ENCODE measurements around the gene SHISA9.

SHISA9 gene

GRCh38 chr16:13136901-13137300, 235.5 kb downstream of the SHISA9 start:
- Histone ChIP-seq H3K27me3 (ENCODE audit: control insufficient read depth in 5 of 5, insufficient read depth in 4 of 5, low read length in 5 of 5) (no peaks in the 10 kb centered on the region), H3K27ac (ENCODE audit: low read depth, low read length) (no peak overlapping the region), H3K4me3 (ENCODE audit: low read depth in 1 of 5, low read length in 5 of 5) (no peak overlapping the region), H3K9ac (ENCODE audit: low read length in 5 of 5) (no peak overlapping the region), H3K36me3 (ENCODE audit: control insufficient read depth in 5 of 5, insufficient read depth in 5 of 5, low read length in 5 of 5) (no peaks in the 10 kb centered on the region), H3K9me3 (ENCODE audit: control insufficient read depth in 5 of 5, low read length in 5 of 5) (peaks cover 3 to 9% (median 7%) of the 10 kb centered on the region in 5 donors), H3K4me1 (ENCODE audit: control insufficient read depth in 5 of 5, insufficient read depth in 5 of 5, low read length in 5 of 5) (no peaks in the 10 kb centered on the region)

DNA sequence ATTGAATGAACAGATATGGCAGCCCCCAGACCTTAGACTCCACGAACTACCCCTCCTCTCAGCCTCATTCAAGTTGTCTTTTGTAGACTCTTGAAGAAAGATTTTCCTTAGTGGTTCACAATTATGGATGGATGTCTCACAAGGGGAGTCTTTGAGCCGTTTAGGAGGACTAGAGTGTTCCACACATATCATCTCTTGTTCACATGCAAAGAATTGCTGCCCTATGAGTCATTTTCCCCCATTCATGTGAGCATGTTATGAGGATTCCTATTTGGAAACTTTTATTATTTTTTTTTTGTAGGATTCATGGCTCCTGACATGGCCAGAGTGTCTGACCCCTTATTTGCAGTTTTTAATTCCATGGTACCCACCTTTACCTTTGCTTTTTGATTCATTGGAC, 237.1 kb downstream of the SHISA9 start:
- Histone ChIP-seq H3K27me3 (ENCODE audit: control insufficient read depth in 5 of 5, insufficient read depth in 4 of 5, low read length in 5 of 5) (no peaks in the 10 kb centered on the region), H3K9ac (ENCODE audit: low read length in 5 of 5) (no peak overlapping the region), H3K9me3 (ENCODE audit: control insufficient read depth in 5 of 5, low read length in 5 of 5) (peaks cover 3 to 12% (median 7%) of the 10 kb centered on the region in 5 donors), H3K27ac (ENCODE audit: low read depth, low read length) (no peak overlapping the region), H3K4me3 (ENCODE audit: low read depth in 1 of 5, low read length in 5 of 5) (no peak overlapping the region), H3K36me3 (ENCODE audit: control insufficient read depth in 5 of 5, insufficient read depth in 5 of 5, low read length in 5 of 5) (no peaks in the 10 kb centered on the region), H3K4me1 (ENCODE audit: control insufficient read depth in 5 of 5, insufficient read depth in 5 of 5, low read length in 5 of 5) (no peaks in the 10 kb centered on the region)

GRCh38 chr16:13139661-13140241, 238.4 kb downstream of the SHISA9 start:
- no peaks in the 10 kb centered on the region for H3K27me3 ChIP-seq (ENCODE audit: control insufficient read depth in 5 of 5, insufficient read depth in 4 of 5, low read length in 5 of 5)
- no peak overlapping the region for H3K9ac ChIP-seq (ENCODE audit: low read length in 5 of 5)
- no peak overlapping the region for H3K4me3 ChIP-seq (ENCODE audit: low read depth in 1 of 5, low read length in 5 of 5)
- peaks cover 2 to 9% (median 3%) of the 10 kb centered on the region in 5 donors for H3K9me3 ChIP-seq (ENCODE audit: control insufficient read depth in 5 of 5, low read length in 5 of 5)
- H3K27ac ChIP-seq (ENCODE audit: low read depth, low read length) = no peak overlapping the region
- H3K36me3 ChIP-seq (ENCODE audit: control insufficient read depth in 5 of 5, insufficient read depth in 5 of 5, low read length in 5 of 5) = no peaks in the 10 kb centered on the region
- no peaks in the 10 kb centered on the region for H3K4me1 ChIP-seq (ENCODE audit: control insufficient read depth in 5 of 5, insufficient read depth in 5 of 5, low read length in 5 of 5)

DNA sequence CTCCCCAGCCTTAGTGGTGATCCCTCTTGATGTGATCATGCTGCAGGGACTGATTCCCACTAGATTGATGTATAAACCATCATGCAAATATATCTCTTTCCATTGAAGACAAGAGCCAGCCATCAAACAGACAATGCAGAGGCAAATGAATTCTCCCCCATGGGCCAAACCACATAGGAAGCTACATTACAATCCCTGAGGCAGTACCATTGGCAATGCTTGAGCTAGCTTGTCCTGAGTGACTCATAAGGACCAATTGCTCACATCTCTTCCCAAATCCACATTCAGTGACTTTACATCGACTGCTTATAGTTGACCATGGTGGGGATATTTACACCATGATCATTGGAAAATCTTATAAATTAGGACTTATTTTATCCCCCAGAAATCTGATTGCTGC, 242.2 kb downstream of the SHISA9 start:
- Histone ChIP-seq H3K4me1 (ENCODE audit: control insufficient read depth in 5 of 5, insufficient read depth in 5 of 5, low read length in 5 of 5) (no peaks in the 10 kb centered on the region), H3K27ac (ENCODE audit: low read depth, low read length) (no peak overlapping the region), H3K27me3 (ENCODE audit: control insufficient read depth in 5 of 5, insufficient read depth in 4 of 5, low read length in 5 of 5) (peaks cover 0 to 2% (median 0%) of the 10 kb centered on the region in 5 donors), H3K4me3 (ENCODE audit: low read depth in 1 of 5, low read length in 5 of 5) (no peak overlapping the region), H3K9ac (ENCODE audit: low read length in 5 of 5) (no peak overlapping the region), H3K9me3 (ENCODE audit: control insufficient read depth in 5 of 5, low read length in 5 of 5) (peaks cover 0 to 4% (median 0%) of the 10 kb centered on the region in 5 donors), H3K36me3 (ENCODE audit: control insufficient read depth in 5 of 5, insufficient read depth in 5 of 5, low read length in 5 of 5) (no peaks in the 10 kb centered on the region)

DNA sequence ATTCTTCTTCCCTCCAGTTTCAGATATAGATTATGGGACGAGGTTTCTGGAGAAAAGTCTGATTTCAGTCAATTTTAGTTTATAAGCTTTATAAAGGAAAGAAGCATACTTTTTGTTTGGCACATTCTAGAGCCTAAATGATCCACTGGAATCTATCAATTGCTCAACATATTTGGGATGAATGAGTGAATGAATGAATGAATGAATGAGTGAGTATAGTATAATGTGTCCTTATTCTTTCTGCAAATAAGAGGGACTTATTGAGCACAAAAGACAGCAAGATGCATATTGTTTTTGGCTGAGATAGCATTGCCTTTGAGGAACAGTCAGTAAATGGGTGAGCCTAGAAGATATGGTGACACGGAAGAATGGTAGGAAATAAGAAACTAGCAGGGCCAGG, 245.4 kb downstream of the SHISA9 start:
- Histone ChIP-seq H3K36me3 (ENCODE audit: control insufficient read depth in 5 of 5, insufficient read depth in 5 of 5, low read length in 5 of 5) (no peaks in the 10 kb centered on the region), H3K9ac (ENCODE audit: low read length in 5 of 5) (no peak overlapping the region), H3K9me3 (ENCODE audit: control insufficient read depth in 5 of 5, low read length in 5 of 5) (peaks cover 0 to 6% (median 0%) of the 10 kb centered on the region in 5 donors), H3K27ac (ENCODE audit: low read depth, low read length) (no peak overlapping the region), H3K27me3 (ENCODE audit: control insufficient read depth in 5 of 5, insufficient read depth in 4 of 5, low read length in 5 of 5) (peaks cover 0 to 2% (median 0%) of the 10 kb centered on the region in 5 donors), H3K4me3 (ENCODE audit: low read depth in 1 of 5, low read length in 5 of 5) (no peak overlapping the region), H3K4me1 (ENCODE audit: control insufficient read depth in 5 of 5, insufficient read depth in 5 of 5, low read length in 5 of 5) (no peaks in the 10 kb centered on the region)

- H3K36me3 ChIP-seq (ENCODE audit: control insufficient read depth in 5 of 5, insufficient read depth in 5 of 5, low read length in 5 of 5) = no peaks in the 10 kb centered on the region
- peaks cover 0 to 6% (median 0%) of the 10 kb centered on the region in 5 donors for H3K9me3 ChIP-seq (ENCODE audit: control insufficient read depth in 5 of 5, low read length in 5 of 5)
- peaks cover 0 to 2% (median 0%) of the 10 kb centered on the region in 5 donors for H3K27me3 ChIP-seq (ENCODE audit: control insufficient read depth in 5 of 5, insufficient read depth in 4 of 5, low read length in 5 of 5)
- no peak overlapping the region for H3K4me3 ChIP-seq (ENCODE audit: low read depth in 1 of 5, low read length in 5 of 5)
- no peak overlapping the region for H3K27ac ChIP-seq (ENCODE audit: low read depth, low read length)
- H3K4me1 ChIP-seq (ENCODE audit: control insufficient read depth in 5 of 5, insufficient read depth in 5 of 5, low read length in 5 of 5) = no peaks in the 10 kb centered on the region
- no peak overlapping the region for H3K9ac ChIP-seq (ENCODE audit: low read length in 5 of 5)
These were observed 246.9 kb downstream of the SHISA9 start for GRCh38 chr16:13148294-13148693.

DNA sequence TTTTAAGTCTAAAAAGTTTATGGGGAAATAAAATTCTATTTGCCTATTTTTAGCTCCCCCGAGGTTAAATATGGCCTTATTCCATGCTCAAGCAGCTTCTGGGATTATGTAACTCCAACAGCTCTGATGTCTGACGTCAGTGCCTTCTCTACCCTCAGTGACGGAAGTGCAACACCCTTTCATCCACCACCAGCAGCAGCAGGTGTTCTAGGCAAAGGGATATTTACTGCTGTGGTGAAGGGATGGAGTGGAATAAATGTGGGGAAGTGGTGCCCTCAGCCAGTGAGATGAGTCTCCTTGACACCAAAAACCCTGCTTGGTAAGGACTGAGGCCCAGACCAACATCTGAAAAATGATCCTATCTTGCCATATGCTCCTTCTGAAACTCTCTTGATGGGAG, 247.4 kb downstream of the SHISA9 start:
- Histone ChIP-seq H3K9me3 (ENCODE audit: control insufficient read depth in 5 of 5, low read length in 5 of 5) (peaks cover 0 to 3% (median 0%) of the 10 kb centered on the region in 5 donors), H3K36me3 (ENCODE audit: control insufficient read depth in 5 of 5, insufficient read depth in 5 of 5, low read length in 5 of 5) (no peaks in the 10 kb centered on the region), H3K27me3 (ENCODE audit: control insufficient read depth in 5 of 5, insufficient read depth in 4 of 5, low read length in 5 of 5) (peaks cover 0 to 2% (median 0%) of the 10 kb centered on the region in 5 donors), H3K9ac (ENCODE audit: low read length in 5 of 5) (no peak overlapping the region), H3K27ac (ENCODE audit: low read depth, low read length) (no peak overlapping the region), H3K4me3 (ENCODE audit: low read depth in 1 of 5, low read length in 5 of 5) (no peak overlapping the region), H3K4me1 (ENCODE audit: control insufficient read depth in 5 of 5, insufficient read depth in 5 of 5, low read length in 5 of 5) (no peaks in the 10 kb centered on the region)

DNA sequence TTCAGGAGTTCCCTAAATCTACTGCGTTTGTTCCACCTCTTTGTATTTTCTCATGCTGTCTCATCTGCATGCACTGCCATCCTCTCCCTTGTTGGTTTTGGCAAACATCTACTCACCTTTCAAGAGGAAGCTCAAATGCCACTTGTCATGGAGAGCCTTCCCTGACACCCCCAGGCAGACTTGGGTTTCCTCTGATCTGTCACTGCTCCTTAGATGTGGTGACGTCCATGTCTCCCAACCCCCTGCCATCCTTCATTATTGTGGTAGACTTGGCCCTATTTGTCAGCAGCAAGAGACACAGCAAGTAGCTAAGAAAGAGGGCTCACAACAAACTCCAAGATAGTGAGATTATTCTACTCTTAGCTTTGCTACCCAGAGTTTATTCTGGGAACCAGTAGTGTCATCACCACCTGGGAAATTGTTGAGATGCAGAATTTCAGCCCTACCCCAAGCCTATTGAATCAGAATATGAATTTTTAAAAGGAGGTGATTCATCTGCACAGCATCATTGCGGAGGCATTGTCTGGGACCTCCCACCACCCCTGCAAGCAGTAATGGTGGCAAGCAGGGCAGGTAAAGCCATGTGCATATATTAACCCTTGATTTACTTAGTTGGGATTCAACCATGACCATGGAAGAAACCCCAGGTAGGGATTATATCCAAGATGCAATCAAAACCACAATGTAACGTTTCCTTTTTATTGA, 248.9 kb downstream of the SHISA9 start:
- Histone ChIP-seq H3K4me3 (ENCODE audit: low read depth in 1 of 5, low read length in 5 of 5) (no peak overlapping the region), H3K9ac (ENCODE audit: low read length in 5 of 5) (no peak overlapping the region), H3K27ac (ENCODE audit: low read depth, low read length) (no peak overlapping the region), H3K36me3 (ENCODE audit: control insufficient read depth in 5 of 5, insufficient read depth in 5 of 5, low read length in 5 of 5) (no peaks in the 10 kb centered on the region), H3K9me3 (ENCODE audit: control insufficient read depth in 5 of 5, low read length in 5 of 5) (peaks cover 0 to 3% (median 0%) of the 10 kb centered on the region in 5 donors), H3K27me3 (ENCODE audit: control insufficient read depth in 5 of 5, insufficient read depth in 4 of 5, low read length in 5 of 5) (no peaks in the 10 kb centered on the region), H3K4me1 (ENCODE audit: control insufficient read depth in 5 of 5, insufficient read depth in 5 of 5, low read length in 5 of 5) (no peaks in the 10 kb centered on the region)

GRCh38 chr16:13153696-13154095, 252.3 kb downstream of the SHISA9 start:
- Histone ChIP-seq H3K9ac (ENCODE audit: low read length in 5 of 5) (no peak overlapping the region), H3K36me3 (ENCODE audit: control insufficient read depth in 5 of 5, insufficient read depth in 5 of 5, low read length in 5 of 5) (no peaks in the 10 kb centered on the region), H3K4me1 (ENCODE audit: control insufficient read depth in 5 of 5, insufficient read depth in 5 of 5, low read length in 5 of 5) (no peaks in the 10 kb centered on the region), H3K27me3 (ENCODE audit: control insufficient read depth in 5 of 5, insufficient read depth in 4 of 5, low read length in 5 of 5) (no peaks in the 10 kb centered on the region), H3K4me3 (ENCODE audit: low read depth in 1 of 5, low read length in 5 of 5) (no peak overlapping the region), H3K9me3 (ENCODE audit: control insufficient read depth in 5 of 5, low read length in 5 of 5) (peaks cover 0 to 3% (median 0%) of the 10 kb centered on the region in 5 donors), H3K27ac (ENCODE audit: low read depth, low read length) (no peak overlapping the region)

- Histone ChIP-seq H3K9me3 (ENCODE audit: control insufficient read depth in 5 of 5, low read length in 5 of 5) (no peaks in the 10 kb centered on the region), H3K27me3 (ENCODE audit: control insufficient read depth in 5 of 5, insufficient read depth in 4 of 5, low read length in 5 of 5) (no peaks in the 10 kb centered on the region), H3K27ac (ENCODE audit: low read depth, low read length) (no peak overlapping the region), H3K4me1 (ENCODE audit: control insufficient read depth in 5 of 5, insufficient read depth in 5 of 5, low read length in 5 of 5) (no peaks in the 10 kb centered on the region), H3K4me3 (ENCODE audit: low read depth in 1 of 5, low read length in 5 of 5) (no peak overlapping the region), H3K36me3 (ENCODE audit: control insufficient read depth in 5 of 5, insufficient read depth in 5 of 5, low read length in 5 of 5) (no peaks in the 10 kb centered on the region), H3K9ac (ENCODE audit: low read length in 5 of 5) (no peak overlapping the region)
These were observed 253.4 kb downstream of the SHISA9 start for GRCh38 chr16:13154799-13155198.
